ENCODE data around the gene LILRB2.
"Not testable (repeated sequence)": the region's sequence is repeated elsewhere in the genome, so short reads cannot be mapped to it uniquely, and the experiment has no call there.

Gene LILRB2

GRCh38 chr19:54248016-54248601 is 32.8 kb downstream of the LILRB2 start:
- TF ChIP-seq EZH2 (optimal IDR thresholded peaks at IDR 0.05; ENCODE audit: low read depth, low read length), result no peak
- H4K20me1 ChIP-seq (ENCODE audit: insufficient read depth, low read length), result no peaks in the 10 kb centered on the region
- H3K9me3 ChIP-seq (replicated peaks; ENCODE audit: insufficient read depth, low read length), result no peaks in the 10 kb centered on the region
- no peaks in the 10 kb centered on the region for H3K79me2 ChIP-seq (ENCODE audit: low read length)
- peaks cover 16% of the 10 kb centered on the region for H3K4me1 ChIP-seq (ENCODE audit: low read length)
- H3K9me2 ChIP-seq (replicated peaks; ENCODE audit: insufficient read depth, low read length), result no peaks in the 10 kb centered on the region
- no peak overlapping the region for H2AFZ ChIP-seq (ENCODE audit: low read length)
- H3F3A ChIP-seq (ENCODE audit: insufficient read depth, low read length), result peaks cover 16% of the 10 kb centered on the region
- DNase-seq, result peak; percentile 69
- peak overlapping the region; percentile 57; the same call in 1 of the 2 replicates for H3K27ac ChIP-seq (ENCODE audit: low read length)
- H3K4me2 ChIP-seq (ENCODE audit: low read depth, low read length), result peak overlapping the region; percentile 65
- H3K9ac ChIP-seq (ENCODE audit: low read length), result no peak overlapping the region
- H3K4me3 ChIP-seq (ENCODE audit: low read length), result peak overlapping the region; percentile 28
- peaks cover 24% of the 10 kb centered on the region for H3K27me3 ChIP-seq (replicated peaks; ENCODE audit: insufficient read depth, low read length)
- H3K36me3 ChIP-seq (replicated peaks; ENCODE audit: insufficient read depth, low read length), result no peaks in the 10 kb centered on the region

- TF ChIP-seq EZH2phosphoT487 (IDR thresholded peaks at IDR 0.05; ENCODE audit: low read length), result no peak
- TF ChIP-seq EZH2 (optimal IDR thresholded peaks at IDR 0.05; ENCODE audit: low read depth, low read length), result no peak
- TF ChIP-seq CTCF (IDR thresholded peaks at IDR 0.05; ENCODE audit: low read length), result no peak
- H3K9me2 ChIP-seq (replicated peaks; ENCODE audit: insufficient read depth, low read length), result no peaks in the 10 kb centered on the region
- H3K4me3 ChIP-seq (ENCODE audit: low read length), result peak overlapping the region; percentile 28
- peak overlapping the region; percentile 57; the same call in 1 of the 2 replicates for H3K27ac ChIP-seq (ENCODE audit: low read length)
- no peak for DNase-seq
- peak overlapping the region; percentile 26 for H3K9ac ChIP-seq (ENCODE audit: low read length)
- H3K4me1 ChIP-seq (ENCODE audit: low read length), result peaks cover 16% of the 10 kb centered on the region
- no peaks in the 10 kb centered on the region for H3K79me2 ChIP-seq (ENCODE audit: low read length)
- H4K20me1 ChIP-seq (ENCODE audit: insufficient read depth, low read length), result no peaks in the 10 kb centered on the region
- no peaks in the 10 kb centered on the region for H3K36me3 ChIP-seq (replicated peaks; ENCODE audit: insufficient read depth, low read length)
- H3K4me2 ChIP-seq (ENCODE audit: low read depth, low read length), result peak overlapping the region; percentile 65
- H3K9me3 ChIP-seq (replicated peaks; ENCODE audit: insufficient read depth, low read length), result no peaks in the 10 kb centered on the region
- H2AFZ ChIP-seq (ENCODE audit: low read length), result 0 out of 2 replicates have a peak overlapping the region, but pooled peaks have one; percentile 22
- H3F3A ChIP-seq (ENCODE audit: insufficient read depth, low read length), result peaks cover 16% of the 10 kb centered on the region
- peaks cover 16% of the 10 kb centered on the region for H3K27me3 ChIP-seq (replicated peaks; ENCODE audit: insufficient read depth, low read length)
These were observed 33.6 kb downstream of the LILRB2 start for GRCh38 chr19:54247106-54247930.

- Histone ChIP-seq H3K27ac (ENCODE audit: low read length) (no peak overlapping the region), H3K79me2 (ENCODE audit: low read length) (no peaks in the 10 kb centered on the region), H3K9me2 (replicated peaks; ENCODE audit: insufficient read depth, low read length) (no peaks in the 10 kb centered on the region), H3K4me1 (ENCODE audit: low read length) (peaks cover 16% of the 10 kb centered on the region), H2AFZ (ENCODE audit: low read length) (no peak overlapping the region), H3F3A (ENCODE audit: insufficient read depth, low read length) (peaks cover 16% of the 10 kb centered on the region), H3K4me2 (ENCODE audit: low read depth, low read length) (no peak overlapping the region), H3K27me3 (replicated peaks; ENCODE audit: insufficient read depth, low read length) (peaks cover 10% of the 10 kb centered on the region), H3K36me3 (replicated peaks; ENCODE audit: insufficient read depth, low read length) (no peaks in the 10 kb centered on the region), H3K4me3 (ENCODE audit: low read length) (no peak overlapping the region), H4K20me1 (ENCODE audit: insufficient read depth, low read length) (no peaks in the 10 kb centered on the region), H3K9ac (ENCODE audit: low read length) (no peak overlapping the region), H3K9me3 (replicated peaks; ENCODE audit: insufficient read depth, low read length) (no peaks in the 10 kb centered on the region)
- DNase-seq, result no peak
- TF ChIP-seq EZH2phosphoT487 (IDR thresholded peaks at IDR 0.05; ENCODE audit: low read length) (no peak), CTCF (IDR thresholded peaks at IDR 0.05; ENCODE audit: low read length) (no peak), EZH2 (optimal IDR thresholded peaks at IDR 0.05; ENCODE audit: low read depth, low read length) (no peak)
These were observed 35.0 kb downstream of the LILRB2 start for GRCh38 chr19:54245936-54246335.

DNA sequence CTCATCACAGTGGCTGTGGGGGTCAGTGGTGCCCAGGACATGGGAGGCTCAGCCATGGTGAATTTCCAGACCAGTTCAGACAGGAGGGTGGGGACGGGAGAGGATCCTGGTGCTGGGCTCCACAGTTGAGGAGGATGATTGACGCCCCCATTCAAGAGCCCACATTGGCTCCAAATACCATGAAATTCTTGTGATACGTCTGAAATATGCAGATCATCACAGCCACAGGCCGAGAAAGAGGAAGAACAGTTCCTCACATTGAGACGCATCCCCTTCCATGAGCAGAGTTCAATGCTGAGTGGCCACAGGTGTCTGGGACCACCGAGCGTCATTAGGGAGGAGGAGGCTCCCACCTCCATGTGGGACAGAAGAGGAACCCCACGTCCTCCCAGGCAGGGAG is 37.1 kb downstream of the LILRB2 start:
- H3K4me3 ChIP-seq (ENCODE audit: low read length); H3K9me2 ChIP-seq (replicated peaks; ENCODE audit: insufficient read depth, low read length); H3K27ac ChIP-seq (ENCODE audit: low read length); H3K9me3 ChIP-seq (replicated peaks; ENCODE audit: insufficient read depth, low read length); H4K20me1 ChIP-seq (ENCODE audit: insufficient read depth, low read length); H3K27me3 ChIP-seq (replicated peaks; ENCODE audit: insufficient read depth, low read length); H3K9ac ChIP-seq (ENCODE audit: low read length); H3K79me2 ChIP-seq (ENCODE audit: low read length); H2AFZ ChIP-seq (ENCODE audit: low read length); H3K4me2 ChIP-seq (ENCODE audit: low read depth, low read length); H3K36me3 ChIP-seq (replicated peaks; ENCODE audit: insufficient read depth, low read length); DNase-seq: not testable (repeated sequence)
- H3K4me1 ChIP-seq (ENCODE audit: low read length), result peaks cover 16% of the 10 kb centered on the region
- peaks cover 16% of the 10 kb centered on the region for H3F3A ChIP-seq (ENCODE audit: insufficient read depth, low read length)

GRCh38 chr19:54242646-54243045 is 38.3 kb downstream of the LILRB2 start, which contains the start of gene LILRA6:
TSS of gene LILRA6 (minus strand) at chr19:54242790.
- H4K20me1 ChIP-seq (ENCODE audit: insufficient read depth, low read length); H3K9me2 ChIP-seq (replicated peaks; ENCODE audit: insufficient read depth, low read length); H3K4me1 ChIP-seq (ENCODE audit: low read length); H3K27ac ChIP-seq (ENCODE audit: low read length); H3F3A ChIP-seq (ENCODE audit: insufficient read depth, low read length); DNase-seq; H3K36me3 ChIP-seq (replicated peaks; ENCODE audit: insufficient read depth, low read length); H3K4me3 ChIP-seq (ENCODE audit: low read length); H3K9ac ChIP-seq (ENCODE audit: low read length); H2AFZ ChIP-seq (ENCODE audit: low read length); H3K27me3 ChIP-seq (replicated peaks; ENCODE audit: insufficient read depth, low read length); H3K79me2 ChIP-seq (ENCODE audit: low read length); H3K9me3 ChIP-seq (replicated peaks; ENCODE audit: insufficient read depth, low read length); H3K4me2 ChIP-seq (ENCODE audit: low read depth, low read length): not testable (repeated sequence)

DNA sequence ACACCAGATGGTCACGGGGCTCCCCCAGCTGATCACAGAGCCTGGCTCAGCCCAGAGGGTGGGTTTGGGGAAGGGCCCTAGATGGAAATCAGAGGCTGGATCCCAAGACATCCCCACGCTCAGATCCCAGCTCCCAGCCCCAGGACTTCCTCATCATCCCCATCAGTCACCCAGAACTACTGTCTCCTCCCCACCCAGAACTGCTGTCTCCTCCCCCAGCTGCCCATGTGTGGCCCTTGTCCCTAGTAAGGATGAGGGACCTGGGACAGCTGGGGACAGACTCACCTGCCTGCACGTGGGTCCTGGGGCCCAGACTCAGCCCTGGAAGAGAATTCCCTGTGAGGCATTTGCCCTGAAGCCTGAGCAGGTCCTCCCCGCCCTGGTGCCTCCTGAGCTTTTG is 38.7 kb downstream of the LILRB2 start:
- not testable (repeated sequence) for H4K20me1 ChIP-seq (ENCODE audit: insufficient read depth, low read length); H3K27ac ChIP-seq (ENCODE audit: low read length); H3K4me3 ChIP-seq (ENCODE audit: low read length); H3K79me2 ChIP-seq (ENCODE audit: low read length); H3K27me3 ChIP-seq (replicated peaks; ENCODE audit: insufficient read depth, low read length); H3K9me2 ChIP-seq (replicated peaks; ENCODE audit: insufficient read depth, low read length); H3K9ac ChIP-seq (ENCODE audit: low read length); H3K4me2 ChIP-seq (ENCODE audit: low read depth, low read length); H3F3A ChIP-seq (ENCODE audit: insufficient read depth, low read length); DNase-seq; H3K36me3 ChIP-seq (replicated peaks; ENCODE audit: insufficient read depth, low read length); H2AFZ ChIP-seq (ENCODE audit: low read length); H3K4me1 ChIP-seq (ENCODE audit: low read length); H3K9me3 ChIP-seq (replicated peaks; ENCODE audit: insufficient read depth, low read length)

All from MM.1S (cell line).